GM19438 (cell line): ENCODE results near the gene ZDHHC14.

Source experiments
- ATAC-seq: cut with Tn5 transposase; IDR thresholded peaks from one replicate; pipeline ENCODE4 v1.9.1; 2021; ENCODE audit warnings: low read depth; ENCODE audit not compliant: unreplicated experiment

The ZDHHC14 gene

DNA sequence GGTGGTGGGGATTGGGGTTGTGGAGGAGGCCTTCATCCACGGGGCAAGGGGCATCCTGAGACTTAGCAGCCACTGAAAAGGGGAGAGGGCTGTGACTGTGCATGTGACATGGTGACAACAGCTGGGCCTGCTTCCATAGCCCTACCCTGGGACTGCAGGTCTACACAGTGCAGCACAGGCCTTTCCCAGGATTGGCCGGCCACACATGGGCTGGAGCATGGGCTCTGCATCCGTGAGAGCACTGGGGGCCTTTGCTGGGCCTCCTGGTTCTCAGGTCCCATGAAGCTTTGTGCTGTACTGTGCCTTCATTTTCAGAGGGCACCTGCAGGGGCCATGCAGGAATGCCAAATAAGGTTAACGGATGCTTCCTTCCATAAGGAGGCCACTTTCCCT, 56.0 kb downstream of the ZDHHC14 start:
- no peak for ATAC-seq

DNA sequence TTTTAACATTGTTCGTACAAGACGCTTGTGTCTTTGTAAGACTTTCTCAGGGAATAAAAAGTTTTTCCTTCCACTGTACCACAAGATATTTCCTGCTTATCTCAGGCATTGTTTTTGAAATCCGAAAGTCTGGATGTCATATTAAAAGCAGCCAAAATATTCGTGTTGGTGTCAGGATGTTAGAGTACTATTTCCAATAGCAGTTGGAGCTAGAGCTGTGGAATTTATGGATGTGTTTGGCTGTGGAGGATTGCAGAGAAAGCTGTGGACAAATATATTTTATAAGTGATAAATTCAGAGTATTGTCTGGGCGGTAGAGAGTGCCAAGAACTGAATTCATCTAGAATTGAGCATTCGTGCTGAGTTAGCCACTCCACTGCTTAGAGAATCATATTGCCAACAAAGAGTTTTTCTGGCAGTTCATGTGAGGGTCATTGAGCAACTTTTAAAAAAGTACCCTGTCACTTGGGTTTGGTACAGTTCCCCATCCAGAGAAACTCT, 57.7 kb downstream of the ZDHHC14 start:
- no peak for ATAC-seq

DNA sequence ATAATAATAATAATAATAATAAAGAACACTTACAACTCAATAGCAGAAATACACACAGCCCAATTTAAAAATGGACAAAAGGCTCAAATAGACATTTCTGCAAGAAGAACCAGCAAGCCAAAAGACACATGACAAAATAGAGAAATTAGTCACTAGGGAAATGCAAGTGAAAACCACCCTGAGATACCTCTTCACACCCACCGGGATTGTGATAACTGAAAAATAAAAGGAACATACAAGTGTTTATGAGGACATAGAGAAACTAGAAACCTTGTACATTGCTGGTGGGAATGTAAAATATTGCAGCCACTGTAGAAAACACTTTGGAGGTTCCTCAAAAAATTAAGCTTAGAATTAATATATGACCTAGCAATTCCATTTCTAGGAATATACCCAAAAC, 59.2 kb downstream of the ZDHHC14 start:
- ATAC-seq: no peak

DNA sequence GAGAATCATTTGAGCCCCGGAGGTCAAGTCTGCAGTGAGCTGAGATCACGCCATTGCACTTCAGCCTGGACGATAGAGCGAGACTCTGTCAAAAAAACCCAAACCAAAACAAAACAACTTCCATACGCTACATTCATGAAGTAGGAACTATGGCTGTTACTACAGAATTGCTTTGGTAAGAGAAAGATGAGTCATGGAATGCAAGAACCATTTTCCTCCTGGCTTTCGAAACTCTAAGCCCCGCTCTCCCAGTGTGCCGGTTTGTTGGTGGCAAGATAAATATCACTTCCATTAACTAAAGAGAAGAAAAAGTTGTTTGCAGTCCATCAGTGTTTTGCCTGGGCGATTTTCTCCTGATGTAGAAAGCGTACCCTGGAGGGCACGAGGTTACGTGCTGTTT, 61.3 kb downstream of the ZDHHC14 start:
- no peak for ATAC-seq

DNA sequence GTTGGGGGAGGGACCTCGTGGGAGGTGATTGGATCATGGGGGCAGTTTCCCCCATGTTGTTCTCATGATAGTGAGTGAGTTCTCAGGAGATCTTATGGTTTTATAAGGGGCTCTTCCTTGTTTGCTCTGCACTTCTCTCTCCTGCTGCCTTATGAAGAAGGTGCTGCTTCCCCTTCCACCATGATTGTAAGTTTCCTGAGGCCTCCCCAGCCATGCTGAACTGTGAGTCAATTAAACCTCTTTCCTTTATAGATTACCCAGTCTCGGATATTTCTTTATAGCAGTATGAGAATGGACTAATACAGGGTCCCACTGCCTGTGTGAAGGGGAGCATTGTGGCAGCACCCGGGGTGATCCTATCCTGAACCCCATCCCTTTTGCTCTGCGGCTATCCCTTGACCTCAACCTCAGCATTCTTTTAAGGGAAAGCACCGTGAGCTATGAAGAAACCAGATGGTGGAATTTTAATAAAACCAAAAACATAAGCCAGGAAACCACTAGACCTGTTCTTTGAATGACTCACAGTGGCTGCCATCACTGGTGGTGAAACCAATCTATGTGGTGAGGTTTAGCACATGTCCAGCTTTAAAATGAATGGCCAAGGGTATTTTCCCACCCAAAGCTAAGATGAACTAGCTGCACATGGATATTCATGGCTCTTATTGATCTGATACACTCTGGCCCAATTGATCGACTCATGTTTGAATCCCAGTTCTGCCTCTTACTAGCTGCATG, 62.2 kb downstream of the ZDHHC14 start:
- ATAC-seq: peak; percentile 88

DNA sequence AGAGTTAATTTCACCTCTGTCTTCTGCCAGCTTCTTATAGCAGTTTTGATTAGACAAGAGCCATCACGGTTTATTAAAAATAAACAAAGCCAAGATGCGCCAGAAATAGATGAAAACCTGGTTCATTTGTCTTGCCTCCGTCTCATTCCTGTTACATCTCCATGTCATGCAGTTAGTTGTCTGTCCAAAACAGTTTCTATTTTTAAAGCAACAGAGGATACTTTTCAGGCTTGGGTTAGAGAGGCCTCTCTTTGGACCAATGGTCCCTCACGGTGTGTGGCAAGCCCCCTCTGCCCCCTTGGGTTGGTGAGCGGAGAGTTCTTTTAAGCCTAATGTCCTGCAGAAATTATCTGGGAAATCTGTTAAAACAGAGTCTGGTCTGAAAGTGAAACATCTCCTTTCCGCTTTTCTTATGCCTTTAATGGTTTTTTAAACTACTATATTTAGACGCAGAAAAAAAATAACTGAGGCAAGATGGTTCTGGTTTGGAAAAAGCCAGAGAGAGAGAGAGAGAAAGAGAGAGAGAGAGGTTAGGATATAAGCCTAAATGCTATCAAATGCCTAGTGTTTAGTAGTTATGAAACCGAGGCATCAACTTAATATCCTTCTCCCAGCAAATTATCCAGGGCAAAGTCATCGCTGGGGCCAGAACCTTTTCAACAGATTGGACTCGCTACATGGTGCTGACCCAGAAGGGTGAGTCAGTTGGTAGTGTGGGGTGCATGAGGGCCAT, 64.5 kb downstream of the ZDHHC14 start:
- ATAC-seq: no peak

DNA sequence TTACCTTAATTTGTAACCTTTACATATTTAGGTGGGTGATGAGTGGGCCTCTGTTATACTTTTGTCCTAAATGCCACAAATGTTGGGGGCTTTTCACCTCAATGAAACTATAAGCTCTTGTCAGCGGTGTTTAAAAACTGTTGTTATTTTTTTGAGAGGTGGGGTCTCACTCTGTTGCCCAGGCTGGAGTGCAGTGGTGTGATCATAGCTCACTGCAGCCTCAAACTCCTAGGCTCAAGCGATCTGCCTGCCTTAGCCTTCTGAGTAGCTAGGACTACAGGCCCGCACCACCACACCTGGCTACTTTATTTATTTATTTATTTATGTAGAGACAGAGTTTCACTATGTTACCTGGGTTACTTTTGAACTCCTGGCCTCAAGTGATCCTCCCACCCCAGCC, 66.7 kb downstream of the ZDHHC14 start:
- no peak for ATAC-seq

DNA sequence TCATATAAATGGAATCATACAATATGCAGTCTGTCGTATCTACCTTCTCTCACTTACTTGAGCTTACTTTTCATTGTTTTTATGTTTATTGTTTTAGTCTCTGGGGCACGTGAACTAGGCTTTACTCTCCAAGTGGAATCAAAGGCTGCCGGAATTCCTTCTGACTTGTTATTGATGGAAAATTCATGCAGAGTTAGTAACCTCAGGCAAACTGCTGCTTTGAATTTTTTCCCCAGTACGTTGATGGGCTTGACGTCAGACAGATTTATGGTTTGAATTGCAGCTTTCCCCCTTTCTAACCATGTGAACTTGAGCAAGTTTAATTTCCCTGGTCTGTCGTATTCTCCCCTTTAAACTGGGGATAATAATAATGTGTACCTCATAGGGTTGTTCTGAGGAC, 68.6 kb downstream of the ZDHHC14 start:
- no peak for ATAC-seq

DNA sequence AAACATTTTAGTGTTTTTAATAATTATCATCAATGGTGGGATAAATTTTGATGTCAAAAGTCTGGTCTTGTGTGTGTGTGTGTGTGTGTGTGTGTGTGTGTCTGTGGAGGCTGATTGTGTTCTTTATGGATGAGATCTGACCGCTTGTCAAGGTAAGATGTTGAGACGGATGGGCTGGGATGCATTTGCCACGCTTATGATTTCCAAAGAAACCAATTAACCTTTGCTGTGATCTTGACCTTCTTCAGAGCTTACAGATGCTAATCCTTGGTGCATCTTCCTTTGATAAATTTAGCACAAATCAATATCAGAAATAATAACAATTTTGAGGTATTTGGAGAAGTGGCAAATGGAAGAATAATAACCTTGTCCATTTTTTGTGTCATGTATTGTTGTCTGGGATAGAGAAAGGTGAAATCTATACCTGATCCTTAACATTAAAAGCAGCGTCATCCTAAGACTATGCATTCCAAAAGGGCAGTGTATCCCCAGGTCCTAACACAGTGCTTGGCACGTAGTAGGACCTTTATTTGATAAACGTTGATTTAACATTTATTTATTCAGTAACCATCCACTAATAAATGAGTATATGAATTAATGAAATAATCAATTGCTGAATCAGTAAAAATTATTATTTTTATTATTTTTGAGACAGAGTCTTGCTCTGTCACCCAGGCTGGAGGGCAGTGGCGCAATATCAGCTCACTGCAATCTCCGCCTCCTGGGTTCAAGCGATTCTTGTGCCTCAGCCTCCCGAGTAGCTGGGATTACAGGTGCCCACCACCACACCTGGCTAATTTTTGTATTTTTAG, 70.1 kb downstream of the ZDHHC14 start:
- ATAC-seq: no peak

DNA sequence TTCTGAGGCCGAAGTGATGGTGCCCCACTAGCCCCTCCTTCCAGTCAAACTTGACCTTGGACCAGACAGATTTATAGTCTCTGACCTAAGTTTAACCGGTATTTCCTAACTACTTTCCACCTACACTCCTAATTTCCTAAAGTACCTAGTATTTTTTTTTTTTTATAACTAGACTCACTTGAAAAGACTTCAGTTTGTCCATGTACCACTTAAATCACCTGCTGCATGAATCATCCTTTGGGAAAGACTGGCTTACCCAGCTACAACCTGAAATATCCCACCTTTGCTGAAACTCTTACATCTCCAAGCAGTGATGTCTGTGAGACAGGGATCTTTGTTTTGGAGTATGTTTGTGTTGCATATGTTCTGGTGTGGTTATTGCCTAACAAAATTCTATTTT, 71.1 kb downstream of the ZDHHC14 start:
- ATAC-seq: no peak

DNA sequence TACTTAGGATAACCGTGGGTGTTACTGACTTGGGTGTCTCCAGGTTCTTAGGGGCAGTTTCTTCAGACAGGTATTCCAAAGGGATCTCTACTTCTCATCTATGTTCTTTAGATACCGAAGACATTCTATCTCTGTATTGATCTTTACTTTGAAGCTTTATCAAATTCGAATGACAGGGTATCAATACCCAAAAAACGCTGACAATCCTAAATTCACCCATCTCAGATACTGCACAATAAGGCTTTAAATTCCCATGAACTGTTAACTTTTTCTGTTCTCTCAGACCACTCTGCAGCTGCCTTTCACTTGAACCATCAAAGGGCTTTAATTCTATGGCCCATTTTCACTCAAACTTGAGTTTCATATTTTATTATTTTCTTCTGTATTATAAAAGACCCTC, 72.1 kb downstream of the ZDHHC14 start:
- no peak for ATAC-seq

DNA sequence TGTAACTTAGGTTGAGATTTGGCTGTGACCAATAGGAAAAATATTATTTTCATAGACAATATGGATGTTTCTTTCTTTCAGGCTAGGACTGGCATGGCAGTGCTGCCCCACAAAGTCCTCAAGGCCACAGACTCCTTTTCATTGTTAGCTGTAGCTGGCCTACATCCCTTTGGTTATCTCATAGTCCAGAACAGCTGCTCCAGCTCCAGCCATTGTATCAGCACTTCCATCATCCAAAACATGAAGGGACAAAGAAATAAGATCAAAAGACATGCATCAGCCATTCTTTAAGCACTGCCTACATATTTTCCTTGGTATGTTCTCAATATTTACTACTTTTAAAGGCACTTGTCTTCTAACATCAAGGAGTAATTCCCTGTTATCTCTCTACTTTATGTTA, 73.0 kb downstream of the ZDHHC14 start:
- no peak for ATAC-seq

DNA sequence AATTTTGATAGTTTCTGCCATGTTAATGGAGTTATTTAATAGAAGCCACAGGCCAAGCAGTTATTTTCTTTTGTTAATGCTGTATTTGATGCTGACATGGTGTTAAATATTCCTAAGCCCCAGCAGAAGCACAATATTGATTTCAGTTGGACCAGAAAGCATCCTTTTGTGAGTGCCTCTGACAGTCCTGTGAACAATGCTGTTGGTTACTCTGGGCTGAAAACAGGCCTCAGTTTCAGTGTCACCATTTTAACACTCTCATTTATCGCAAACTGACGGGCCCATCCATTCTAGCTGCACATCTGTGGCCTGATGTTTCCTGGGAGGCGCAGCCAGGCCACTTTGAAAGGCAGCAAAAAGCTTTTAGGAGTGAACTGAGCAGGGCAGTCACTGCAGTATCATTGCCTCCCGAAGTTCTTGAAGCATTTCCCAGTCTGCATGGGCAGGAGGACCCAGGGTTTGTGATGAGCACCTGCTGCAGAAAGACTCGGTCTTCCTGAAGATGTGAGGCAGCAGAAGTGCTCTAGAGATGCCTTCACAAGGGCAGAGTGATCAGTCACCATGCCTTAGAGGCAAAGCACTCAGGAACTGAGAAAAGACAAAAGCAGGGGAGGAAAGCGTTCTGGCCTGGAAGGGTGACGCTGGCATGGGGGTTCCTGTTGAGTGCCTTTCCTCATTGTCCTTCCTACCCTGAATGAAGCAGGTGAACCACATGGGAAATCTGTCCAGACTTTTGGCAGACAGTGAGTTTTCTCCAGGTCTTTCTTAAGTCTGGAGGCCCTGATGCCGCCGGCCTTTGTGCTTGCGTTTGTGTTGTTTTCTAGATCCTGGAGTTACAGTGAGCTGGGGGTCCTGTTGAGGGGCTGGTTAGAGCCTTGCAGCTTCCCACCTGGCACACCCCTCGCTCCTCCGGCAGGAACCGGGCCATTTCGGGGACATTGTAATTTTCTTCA, 74.0 kb downstream of the ZDHHC14 start:
- no peak for ATAC-seq

DNA sequence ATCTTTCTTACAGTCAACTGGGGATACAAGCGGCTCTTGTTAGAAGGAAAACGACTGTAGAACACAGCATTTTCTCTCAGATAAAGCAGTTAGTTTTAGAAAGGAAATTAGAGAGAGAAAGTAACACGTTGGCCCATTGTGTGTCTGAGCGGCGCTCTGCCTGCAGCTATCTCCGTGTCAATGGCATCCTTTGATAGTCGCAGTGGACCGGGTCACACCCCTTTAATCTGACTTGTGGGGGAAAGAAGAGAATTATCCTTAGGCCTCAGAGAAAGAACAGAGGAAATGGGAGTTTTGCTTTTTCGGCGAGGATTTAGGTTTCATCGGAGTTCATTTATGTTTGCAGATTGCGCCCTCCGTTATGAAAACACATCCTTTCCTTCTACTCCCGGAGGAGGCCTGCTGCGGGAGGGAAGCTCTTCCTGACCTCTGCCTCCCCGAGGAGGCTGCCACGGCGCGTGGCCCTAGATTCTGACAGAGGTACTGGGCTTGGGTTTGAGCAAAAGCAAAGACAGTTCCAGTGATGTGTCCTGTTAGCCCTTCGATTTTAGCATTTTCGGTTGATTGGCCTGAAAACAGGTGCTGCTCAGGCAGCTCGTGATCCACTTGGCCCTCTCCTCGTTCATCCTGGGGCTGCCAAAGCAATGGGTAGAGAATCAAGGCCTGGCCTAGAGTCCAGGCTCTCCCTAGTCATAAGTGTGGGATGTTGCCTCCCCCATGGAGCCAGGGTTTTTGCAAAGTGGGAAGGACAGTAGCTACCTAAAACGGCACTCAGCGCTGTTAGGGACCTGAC, 74.9 kb downstream of the ZDHHC14 start:
- no peak for ATAC-seq

DNA sequence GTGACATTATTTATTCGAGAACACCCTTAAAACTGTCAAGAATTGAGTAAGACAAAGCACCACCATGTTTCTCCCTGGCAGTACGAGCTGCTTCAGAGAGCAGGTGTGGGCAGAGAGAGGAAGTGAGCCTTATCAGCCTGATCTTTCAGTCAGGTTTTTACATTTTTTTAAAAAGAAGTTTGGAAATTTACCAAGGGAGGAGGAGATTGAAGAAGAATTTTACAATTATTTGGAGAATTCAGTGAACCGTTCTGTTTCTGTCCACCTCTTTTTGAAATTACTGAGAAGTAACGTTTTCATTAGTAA, 75.5 kb downstream of the ZDHHC14 start:
- ATAC-seq: no peak

DNA sequence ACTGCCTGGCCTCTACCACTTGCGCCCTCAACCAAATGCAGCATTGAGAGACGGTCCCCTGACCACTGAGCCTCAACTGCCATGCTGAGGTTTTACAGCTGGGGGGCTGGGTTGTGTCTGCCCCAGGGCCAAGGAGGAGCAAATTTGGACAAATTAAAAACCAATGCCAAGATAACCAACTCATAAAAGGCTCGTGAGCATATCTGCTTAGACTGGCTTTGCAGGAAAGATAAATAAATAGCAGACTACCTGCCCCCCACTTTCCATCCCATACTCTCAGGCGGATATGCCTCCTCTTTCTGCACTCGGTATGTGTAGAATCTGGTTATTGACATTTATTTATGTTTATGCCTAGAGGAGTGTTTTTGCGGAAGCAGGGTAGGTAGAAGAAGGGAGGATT, 76.8 kb downstream of the ZDHHC14 start:
- ATAC-seq: no peak

DNA sequence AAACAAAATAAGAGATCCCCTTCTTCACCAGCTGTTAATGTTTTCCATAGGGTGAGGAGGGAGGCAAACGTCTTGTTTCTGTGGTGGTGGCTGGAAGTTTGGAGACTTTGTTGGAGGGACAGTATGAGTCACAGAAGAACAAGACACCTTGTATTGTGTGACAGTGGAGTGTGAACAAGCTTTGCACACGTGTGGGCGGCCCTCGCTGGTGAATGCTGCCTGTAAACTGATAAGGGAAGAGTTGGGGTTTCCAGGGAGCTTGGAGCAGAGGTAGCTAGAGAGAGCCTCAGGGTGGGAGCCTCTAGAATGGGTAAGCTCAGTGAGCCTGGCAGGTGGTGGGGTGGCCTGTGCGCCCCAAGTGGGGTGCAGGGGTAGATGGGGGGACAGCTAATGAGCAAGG, 78.3 kb downstream of the ZDHHC14 start:
- no peak for ATAC-seq

DNA sequence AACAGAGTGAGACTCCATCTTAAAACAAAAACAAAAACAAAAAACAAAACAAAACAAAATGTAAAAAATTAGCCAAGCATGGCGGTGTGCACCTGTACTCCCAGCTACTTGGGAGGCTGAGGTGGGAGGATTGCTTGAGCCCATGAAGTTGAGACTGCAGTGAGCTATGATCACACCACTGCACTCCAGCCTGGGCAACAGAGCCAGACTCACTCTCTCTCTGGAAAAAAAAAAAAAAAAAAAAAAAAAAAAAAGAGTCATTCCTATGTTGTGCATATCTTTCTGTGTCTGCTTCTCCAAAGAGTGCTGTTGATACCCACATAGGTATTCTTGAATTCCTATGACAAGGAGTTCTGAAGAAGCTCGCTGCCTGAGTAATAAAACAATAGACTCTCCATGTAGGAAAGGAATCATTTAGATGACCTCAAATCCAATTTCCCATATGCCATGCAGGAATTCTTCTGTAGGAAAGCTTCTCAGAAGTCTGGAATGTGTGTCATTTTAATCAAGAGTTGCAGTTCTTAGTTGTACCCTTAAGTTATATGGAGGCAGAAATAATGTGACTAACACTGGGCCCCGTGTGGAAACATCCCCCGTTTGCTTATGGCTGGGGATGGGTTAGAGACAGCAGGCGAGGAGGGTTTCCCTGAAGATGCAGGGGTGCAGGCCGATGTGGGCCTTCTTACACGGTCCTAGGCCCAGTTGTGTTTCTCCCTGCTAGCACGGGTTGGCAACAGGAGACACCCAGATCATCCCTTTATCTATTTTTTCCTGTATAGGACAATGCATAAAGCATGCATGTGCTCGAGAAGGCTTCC, 79.4 kb downstream of the ZDHHC14 start:
- peak; percentile 4 for ATAC-seq
